NCI-H2081 (cell line): ENCODE results near the gene ALOX15.
A peak's percentile ranks its signal among the peaks of the same experiment; 100 is the strongest.
"Not testable (repeated sequence)": the region's sequence is repeated elsewhere in the genome, so short reads cannot be mapped to it uniquely, and the experiment has no call there.

Source experiments
- DNase-seq, 2 experiments: peaks; one replicate each; lab custom pipeline; 2025; lab: John Stamatoyannopoulos, UW

Gene ALOX15

GRCh38 chr17:4617590-4618351, 23.7 kb downstream of the ALOX15 start:
- DNase-seq = no peak

DNA sequence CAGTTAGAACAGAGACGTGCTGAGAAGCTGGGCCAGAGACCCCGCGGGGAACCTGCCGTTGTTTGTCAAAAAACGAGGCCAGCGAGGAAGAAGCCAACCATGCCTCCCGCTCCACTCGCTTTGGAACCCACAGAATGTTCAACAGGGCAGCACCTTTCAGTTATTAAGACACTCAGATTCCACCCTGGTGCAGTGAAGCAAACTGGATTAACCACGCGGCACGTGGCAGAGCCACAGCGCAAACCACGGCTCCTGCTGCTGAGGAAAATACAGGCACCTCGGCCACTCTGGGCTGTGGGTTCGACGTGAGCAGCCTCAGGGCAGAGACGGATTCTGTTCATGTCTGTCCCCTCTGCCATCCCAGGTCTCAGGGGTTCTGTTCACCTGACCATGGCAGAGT, 24.4 kb downstream of the ALOX15 start:
- no peak for DNase-seq

DNA sequence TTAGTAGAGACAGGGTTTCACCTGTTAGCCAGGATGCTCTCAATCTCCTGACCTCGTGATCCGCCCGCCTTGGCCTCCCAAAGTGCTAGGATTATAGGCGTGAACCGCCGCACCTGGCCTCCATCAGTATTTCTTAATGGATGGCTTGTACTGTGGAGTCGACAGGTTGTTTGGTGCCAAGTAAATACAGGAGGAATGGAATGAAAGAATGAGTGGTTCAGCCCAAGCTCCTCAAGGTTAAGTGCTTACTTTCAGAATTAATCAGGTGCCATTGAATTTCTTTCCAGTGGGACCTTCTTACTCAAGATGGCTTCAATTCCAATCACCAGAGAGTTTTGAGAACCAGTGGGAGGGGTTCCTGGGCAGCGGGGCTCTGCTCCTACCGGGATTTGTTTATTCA, 25.0 kb downstream of the ALOX15 start:
- DNase-seq = no peak

GRCh38 chr17:4610656-4611055, 30.8 kb downstream of the ALOX15 start:
- DNase-seq = no peak

- no peak for DNase-seq
These were observed 31.3 kb downstream of the ALOX15 start for GRCh38 chr17:4610162-4610561.

- DNase-seq = no peak
These were observed 31.7 kb downstream of the ALOX15 start for GRCh38 chr17:4609761-4610160.

DNA sequence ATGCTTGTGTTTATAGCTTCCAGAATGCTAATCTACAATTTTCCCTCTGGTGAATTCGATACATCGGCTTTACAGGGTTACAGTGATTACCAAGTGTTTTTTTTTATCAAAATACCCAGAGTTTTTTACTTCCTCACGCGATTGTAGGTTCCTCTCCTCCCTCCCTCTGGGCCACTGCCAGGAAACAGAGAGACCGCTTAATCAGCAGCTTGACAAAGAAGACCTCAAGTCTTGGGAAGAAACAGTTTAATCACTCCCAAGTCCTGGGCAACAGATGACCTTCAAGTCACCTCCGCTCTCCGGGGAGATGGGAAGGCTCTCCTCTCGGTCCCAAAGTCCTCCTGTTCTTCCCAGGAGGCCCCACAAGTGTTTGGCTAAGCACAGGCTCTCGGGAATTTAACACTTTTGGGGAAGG, 33.7 kb downstream of the ALOX15 start:
- no peak for DNase-seq

- no peak for DNase-seq
These were observed 34.2 kb downstream of the ALOX15 start for GRCh38 chr17:4607261-4607741.

- no peak for DNase-seq
These were observed 35.7 kb downstream of the ALOX15 start for GRCh38 chr17:4605826-4606225.

DNA sequence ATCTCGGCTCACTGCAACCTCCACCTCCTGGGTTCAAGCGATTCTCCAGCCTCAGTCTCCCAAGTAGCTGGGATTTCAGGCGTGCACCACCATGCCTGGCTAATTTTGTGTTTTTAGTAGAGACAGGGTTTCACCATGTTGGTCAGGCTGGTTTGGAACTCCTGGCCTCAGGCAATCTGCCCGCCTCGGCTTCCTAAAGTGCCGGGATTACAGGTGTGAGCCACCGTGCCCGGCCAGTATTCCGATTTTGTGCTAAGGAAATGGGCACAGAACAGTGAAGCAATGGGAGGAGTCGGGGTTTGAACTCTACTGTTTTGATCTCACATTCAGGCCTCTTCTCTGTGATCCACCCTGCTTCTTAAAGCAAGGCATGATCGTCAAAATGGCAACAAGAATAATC, 36.7 kb downstream of the ALOX15 start:
- not testable (repeated sequence) for DNase-seq

- peak; percentile 40 to 60 for DNase-seq
These were observed 37.3 kb downstream of the ALOX15 start for GRCh38 chr17:4604111-4604644.

DNA sequence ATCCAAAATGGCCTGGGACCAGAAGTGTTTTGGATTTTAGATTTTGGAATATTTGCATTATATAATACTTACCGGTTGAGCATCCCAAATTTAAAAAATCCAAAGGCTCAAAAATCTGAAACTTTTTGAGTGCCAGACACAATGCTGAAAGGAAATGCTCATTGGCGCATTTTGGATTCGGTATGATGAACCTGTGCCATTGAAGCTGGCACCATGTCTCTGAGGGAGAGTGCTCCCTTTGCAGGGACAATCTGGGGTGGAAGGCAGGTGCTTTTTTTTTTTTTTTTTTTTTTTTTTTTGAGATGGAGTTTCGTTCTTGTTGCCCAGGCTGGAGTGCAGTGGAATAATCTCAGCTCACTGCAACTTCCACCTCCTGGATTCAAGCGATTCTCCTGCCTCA, 39.4 kb downstream of the ALOX15 start:
- no peak for DNase-seq

GRCh38 chr17:4601326-4601725, 40.2 kb downstream of the ALOX15 start:
- no peak for DNase-seq

DNA sequence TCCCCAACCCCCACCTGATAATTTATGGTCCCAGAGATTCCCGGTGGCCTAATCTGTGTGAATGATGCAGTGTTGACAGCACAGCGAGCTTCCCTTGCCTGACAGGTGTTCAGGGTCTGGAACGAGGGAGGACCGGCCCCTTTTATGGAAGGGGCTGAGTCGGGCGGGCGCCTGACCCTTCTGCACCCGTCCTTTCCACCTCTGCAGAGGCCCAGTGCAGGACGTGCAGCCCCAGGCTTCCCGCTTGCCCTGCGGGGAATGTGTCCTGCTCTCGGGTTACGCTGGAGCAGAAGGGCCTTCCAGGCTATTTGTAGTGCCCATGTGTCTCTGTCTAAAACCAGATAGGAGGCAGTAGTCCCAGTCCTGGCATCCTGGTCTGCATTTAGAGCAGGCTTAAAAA, 40.9 kb downstream of the ALOX15 start:
- no peak for DNase-seq

- peak; percentile 33 to 41 for DNase-seq
These were observed 41.8 kb downstream of the ALOX15 start for GRCh38 chr17:4599505-4600281.

- no peak for DNase-seq
These were observed 42.5 kb downstream of the ALOX15 start for GRCh38 chr17:4598776-4599504.

- DNase-seq = no peak
These were observed 43.5 kb downstream of the ALOX15 start for GRCh38 chr17:4597975-4598374.

- DNase-seq = no peak
These were observed 44.7 kb downstream of the ALOX15 start for GRCh38 chr17:4596636-4597380.

DNA sequence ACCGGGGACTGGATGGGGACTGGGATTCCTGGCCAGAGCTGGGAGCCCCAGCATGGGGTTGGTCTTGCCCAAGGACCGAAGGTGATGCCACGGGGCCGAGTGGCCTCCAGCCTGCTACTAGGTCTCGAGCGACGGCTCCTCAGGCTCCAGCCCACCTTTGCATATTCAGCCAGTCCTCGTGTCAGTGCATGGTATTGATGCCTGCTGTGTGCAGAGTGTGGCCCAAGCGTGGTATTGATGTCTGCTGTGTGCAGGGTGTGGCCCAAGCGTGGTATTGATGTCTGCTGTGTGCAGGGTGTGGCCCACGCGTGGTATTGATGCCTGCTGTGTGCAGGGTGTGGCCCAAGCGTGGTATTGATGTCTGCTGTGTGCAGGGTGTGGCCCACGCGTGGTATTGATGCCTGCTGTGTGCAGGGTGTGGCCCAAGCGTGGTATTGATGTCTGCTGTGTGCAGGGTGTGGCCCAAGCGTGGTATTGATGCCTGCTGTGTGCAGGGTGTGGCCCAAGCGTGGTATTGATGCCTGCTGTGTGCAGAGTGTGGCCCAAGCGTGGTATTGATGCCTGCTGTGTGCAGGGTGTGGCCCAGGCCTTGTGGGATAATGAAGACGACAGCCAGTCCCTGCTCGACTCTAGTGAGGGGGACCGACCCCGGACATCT, 45.7 kb downstream of the ALOX15 start:
- DNase-seq = not testable (repeated sequence)

- DNase-seq = no peak
These were observed 46.4 kb downstream of the ALOX15 start for GRCh38 chr17:4594931-4595684.
